ENCODE measurements around the gene ADM. TPM values are rescaled to one million over a fixed set of nuclear protein-coding genes. Genes with fewer than 3 reads are reported as not detected.

Gene ADM
- total RNA-seq, 1 experiment from 2014 or later: 82.5 TPM

GRCh38 chr11:10319702-10320558 lies 15.1 kb downstream of the ADM start:
- no peak for DNase-seq
- no peaks in the 10 kb centered on the region for H3K9me3 ChIP-seq (ENCODE audit: low read length)
- ChIA-PET CTCF (no interaction called here), POLR2A (ENCODE audit: unreplicated experiment) (no interaction called here)
- H3K9ac ChIP-seq (ENCODE audit: low read length): no peak overlapping the region
- H3K27ac ChIP-seq (ENCODE audit: low read length): no peak overlapping the region
- no peaks in the 10 kb centered on the region for H3K9me2 ChIP-seq (replicated peaks; ENCODE audit: low read length)
- intact Hi-C loops (cut with micrococcal nuclease): loop anchor here (5.0 kb wide), 3 partner anchors 87 to 998 kb away; no protein-coding TSS in a partner anchor
- H3K4me1 ChIP-seq (ENCODE audit: insufficient read depth, low read length): peaks cover 18% of the 10 kb centered on the region
- H4K20me1 ChIP-seq (ENCODE audit: low read length): no peaks in the 10 kb centered on the region
- H3K27me3 ChIP-seq (ENCODE audit: low read length): no peaks in the 10 kb centered on the region
- no peaks in the 10 kb centered on the region for H3F3A ChIP-seq (ENCODE audit: low read length, unreplicated experiment)
- H3K4me3 ChIP-seq (ENCODE audit: low read length): no peak overlapping the region
- no peaks in the 10 kb centered on the region for H3K36me3 ChIP-seq (ENCODE audit: low read depth, low read length)
- no peak for TF ChIP-seq CTCF (conservative IDR thresholded peaks at IDR 0.05; ENCODE audit: low read depth, low read length)
- no peak for TF ChIP-seq EZH2 (IDR thresholded peaks at IDR 0.05; ENCODE audit: low read length, unreplicated experiment)
- no peak for ATAC-seq
- H2AFZ ChIP-seq (ENCODE audit: low read length): no peak overlapping the region
- no TSS peak for BruUV-seq (replicated peaks)
- H3K79me2 ChIP-seq (ENCODE audit: low read length): no peaks in the 10 kb centered on the region
- H3K4me2 ChIP-seq (ENCODE audit: low read length): no peak overlapping the region

GRCh38 chr11:10320736-10321465 lies 16.0 kb downstream of the ADM start:
- DNase-seq (no peak), ATAC-seq (no peak)
- ChIA-PET CTCF (no interaction called here), POLR2A (ENCODE audit: unreplicated experiment) (no interaction called here)
- Histone ChIP-seq H3K9me2 (replicated peaks; ENCODE audit: low read length) (no peaks in the 10 kb centered on the region), H3K36me3 (ENCODE audit: low read depth, low read length) (no peaks in the 10 kb centered on the region), H4K20me1 (ENCODE audit: low read length) (no peaks in the 10 kb centered on the region), H3F3A (ENCODE audit: low read length, unreplicated experiment) (no peaks in the 10 kb centered on the region), H3K79me2 (ENCODE audit: low read length) (no peaks in the 10 kb centered on the region), H3K9me3 (ENCODE audit: low read length) (no peaks in the 10 kb centered on the region), H3K4me3 (ENCODE audit: low read length) (no peak overlapping the region), H3K4me1 (ENCODE audit: insufficient read depth, low read length) (peaks cover 26% of the 10 kb centered on the region), H3K4me2 (ENCODE audit: low read length) (no peak overlapping the region), H3K27ac (ENCODE audit: low read length) (no peak overlapping the region), H3K9ac (ENCODE audit: low read length) (no peak overlapping the region), H2AFZ (ENCODE audit: low read length) (no peak overlapping the region), H3K27me3 (ENCODE audit: low read length) (no peaks in the 10 kb centered on the region)
- no TSS peak for BruUV-seq (replicated peaks)
- TF ChIP-seq EZH2 (IDR thresholded peaks at IDR 0.05; ENCODE audit: low read length, unreplicated experiment): no peak
- intact Hi-C loops (cut with micrococcal nuclease): loop anchor here (5.0 kb wide), 3 partner anchors 86 to 999 kb away; no protein-coding TSS in a partner anchor

- peak overlapping the region; percentile 68 for H3K4me2 ChIP-seq (ENCODE audit: low read length)
- H2AFZ ChIP-seq (ENCODE audit: low read length): 0 out of 2 replicates have a peak overlapping the region, but pooled peaks have one; percentile 24
- no peaks in the 10 kb centered on the region for H3K79me2 ChIP-seq (ENCODE audit: low read length)
- H3K4me3 ChIP-seq (ENCODE audit: low read length): no peak overlapping the region
- no peaks in the 10 kb centered on the region for H3K9me2 ChIP-seq (replicated peaks; ENCODE audit: low read length)
- H3K9me3 ChIP-seq (ENCODE audit: low read length): no peaks in the 10 kb centered on the region
- H3F3A ChIP-seq (ENCODE audit: low read length, unreplicated experiment): no peaks in the 10 kb centered on the region
- ChIA-PET CTCF (no interaction called here), POLR2A (ENCODE audit: unreplicated experiment) (no interaction called here)
- H3K36me3 ChIP-seq (ENCODE audit: low read depth, low read length): no peaks in the 10 kb centered on the region
- intact Hi-C loops (cut with micrococcal nuclease): loop anchor here (2.0 to 5.0 kb wide), 5 partner anchors 14 to 1000 kb away; no protein-coding TSS in a partner anchor
- BruUV-seq (replicated peaks): no TSS peak
- peaks cover 41% of the 10 kb centered on the region for H3K4me1 ChIP-seq (ENCODE audit: insufficient read depth, low read length)
- DNase-seq (no peak), ATAC-seq (no peak)
- no peaks in the 10 kb centered on the region for H3K27me3 ChIP-seq (ENCODE audit: low read length)
- no peak for TF ChIP-seq EZH2phosphoT487 (IDR thresholded peaks at IDR 0.05; ENCODE audit: borderline replicate concordance, low read length)
- no peak for TF ChIP-seq CTCF (conservative IDR thresholded peaks at IDR 0.05; ENCODE audit: low read depth, low read length)
- H3K9ac ChIP-seq (ENCODE audit: low read length): no peak overlapping the region
- H4K20me1 ChIP-seq (ENCODE audit: low read length): no peaks in the 10 kb centered on the region
- peak overlapping the region; percentile 10; the same call in 1 of the 2 replicates for H3K27ac ChIP-seq (ENCODE audit: low read length)
These were observed 17.5 kb downstream of the ADM start for GRCh38 chr11:10322401-10322800.
